T follicular helper cell (primary cell): ENCODE measurements around the gene COBL.
"Not testable (repeated sequence)": the region's sequence is repeated elsewhere in the genome, so short reads cannot be mapped to it uniquely, and the experiment has no call there.

Source experiments
- DNase-seq: peaks from one replicate; pipeline ENCODE4 v3.0.0-alpha.2; 2020; ENCODE audit warnings: low read depth

COBL gene

DNA sequence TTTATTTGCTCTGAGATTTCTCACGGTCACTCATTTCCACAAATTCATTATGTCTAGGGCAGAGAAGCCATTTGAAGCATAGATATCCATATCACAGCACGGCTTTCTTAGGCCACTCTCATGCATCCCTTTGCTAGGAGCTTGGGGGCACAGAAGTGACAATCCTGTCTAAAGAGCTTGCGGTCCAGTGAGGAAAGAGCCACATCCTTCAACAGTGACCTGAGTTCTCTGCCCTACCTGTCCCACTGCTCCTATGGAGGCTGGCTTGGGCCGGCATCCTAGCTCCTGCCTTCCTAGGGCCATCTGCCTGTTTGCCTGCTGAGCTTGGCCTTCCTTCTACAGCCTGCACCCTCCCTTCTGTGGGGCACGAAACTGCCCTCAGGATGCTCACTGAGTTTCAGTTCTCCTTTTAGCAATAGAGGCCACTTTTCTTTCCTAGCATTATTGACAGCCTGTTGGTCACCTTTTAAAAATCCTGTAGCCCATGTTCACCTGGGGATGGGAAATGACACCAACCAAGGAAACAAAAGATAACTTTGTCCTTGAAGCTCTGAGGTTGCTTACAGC lies 321.8 kb downstream of the COBL start:
- no peak for DNase-seq

DNA sequence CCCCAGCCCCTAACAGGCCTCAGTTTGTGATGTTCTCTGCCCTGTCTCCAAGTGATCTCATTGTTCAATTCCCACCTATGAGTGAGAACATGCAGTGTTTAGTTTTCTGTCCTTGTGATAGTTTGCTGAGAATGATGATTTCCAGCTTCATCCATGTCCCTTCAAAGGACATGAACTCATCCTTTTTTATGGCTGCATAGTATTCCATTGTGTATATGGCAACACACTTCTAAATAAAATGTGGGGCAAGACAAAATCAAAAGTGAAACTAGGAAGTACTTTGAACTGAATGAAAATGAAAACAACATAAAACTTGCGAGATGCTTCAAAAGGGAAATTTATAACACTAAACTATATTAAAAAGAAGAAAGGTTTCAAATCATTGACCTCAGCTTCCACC lies 326.4 kb downstream of the COBL start:
- not testable (repeated sequence) for DNase-seq

DNA sequence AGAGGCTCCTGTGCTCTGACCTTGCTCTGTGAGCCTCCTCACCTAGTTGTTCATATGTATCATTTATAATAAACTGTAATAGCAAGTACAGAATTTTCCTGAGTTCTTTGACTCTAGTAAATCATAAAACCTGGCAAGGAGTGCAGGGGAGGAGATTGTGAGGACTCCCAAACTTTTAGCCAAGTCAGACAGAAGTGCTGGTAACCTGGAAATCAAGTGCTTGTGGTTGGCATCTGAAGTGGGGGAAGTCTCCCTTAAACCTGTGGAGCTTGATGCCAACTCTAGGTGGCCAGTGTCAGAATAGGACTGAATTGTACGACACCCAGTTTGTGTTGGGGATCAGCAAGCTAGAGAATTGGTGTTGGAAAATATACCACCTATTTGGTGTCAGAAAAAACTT lies 327.6 kb downstream of the COBL start:
- no peak for DNase-seq

DNA sequence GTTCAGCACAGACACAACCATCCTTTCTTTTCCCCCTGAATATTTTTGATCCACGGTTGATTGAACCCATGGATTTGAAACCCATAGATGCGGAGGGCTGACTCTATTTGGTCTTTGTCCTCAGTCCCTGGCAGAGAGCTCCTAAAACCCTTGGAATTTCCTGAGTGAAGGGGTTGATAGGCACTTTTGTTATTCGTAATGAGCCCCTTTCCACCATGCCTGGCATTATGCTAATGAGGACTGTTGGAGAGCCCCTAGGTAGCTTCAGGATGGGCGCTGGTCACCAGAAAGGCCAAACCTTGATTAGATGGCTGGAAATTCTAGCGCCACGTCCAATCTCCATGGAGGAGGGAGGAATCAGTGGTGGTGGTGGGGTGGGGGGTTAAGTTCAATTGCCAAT lies 328.1 kb downstream of the COBL start:
- DNase-seq, result no peak

- DNase-seq, result no peak
Measured at GRCh38 chr7:50985096-50985495, 331.5 kb downstream of the COBL start.

DNA sequence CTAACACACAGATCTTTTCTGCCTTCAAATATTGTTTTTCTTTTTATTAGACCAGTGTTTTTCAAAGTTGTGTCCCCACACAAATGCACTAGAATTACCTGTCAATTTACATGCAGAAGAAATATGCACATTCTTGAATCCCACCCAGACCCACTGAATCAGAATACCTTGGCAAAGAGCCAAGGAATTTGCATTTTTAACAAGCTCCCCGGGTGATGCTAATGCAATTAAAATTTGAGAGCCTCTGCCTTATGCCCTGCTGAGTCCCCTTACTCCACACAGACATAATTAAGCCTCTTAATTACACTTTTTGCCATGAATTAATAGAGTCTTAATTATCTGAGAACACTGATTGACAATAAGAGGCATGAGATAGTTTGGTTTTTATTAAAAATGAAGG lies 332.8 kb downstream of the COBL start:
- DNase-seq, result no peak

- no peak for DNase-seq
Measured at GRCh38 chr7:50982626-50983025, 334.0 kb downstream of the COBL start.

GRCh38 chr7:50981743-50982142 lies 334.9 kb downstream of the COBL start:
- DNase-seq, result no peak

DNA sequence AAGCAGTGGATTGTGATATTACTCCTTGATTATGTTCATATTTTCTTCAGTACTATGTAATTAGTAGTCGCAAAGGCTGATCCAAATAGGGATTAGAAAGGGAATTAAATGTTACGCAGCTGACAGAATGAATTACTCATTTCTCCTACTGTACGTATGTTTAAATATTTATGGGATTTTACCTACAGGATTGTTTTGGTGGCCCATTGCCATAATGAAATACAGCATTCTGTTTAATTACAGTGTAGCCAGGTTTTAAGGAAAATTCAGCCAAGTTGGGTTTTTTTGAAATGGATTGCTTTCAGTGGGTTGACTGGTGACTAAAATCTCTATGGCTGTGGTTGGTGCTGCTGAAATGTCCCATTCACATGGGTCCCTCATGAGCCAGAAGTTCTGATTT lies 336.2 kb downstream of the COBL start:
- DNase-seq, result no peak

- DNase-seq, result no peak
Measured at GRCh38 chr7:50978633-50979215, 337.9 kb downstream of the COBL start.

GRCh38 chr7:50977421-50977820 lies 339.2 kb downstream of the COBL start:
- DNase-seq, result no peak

DNA sequence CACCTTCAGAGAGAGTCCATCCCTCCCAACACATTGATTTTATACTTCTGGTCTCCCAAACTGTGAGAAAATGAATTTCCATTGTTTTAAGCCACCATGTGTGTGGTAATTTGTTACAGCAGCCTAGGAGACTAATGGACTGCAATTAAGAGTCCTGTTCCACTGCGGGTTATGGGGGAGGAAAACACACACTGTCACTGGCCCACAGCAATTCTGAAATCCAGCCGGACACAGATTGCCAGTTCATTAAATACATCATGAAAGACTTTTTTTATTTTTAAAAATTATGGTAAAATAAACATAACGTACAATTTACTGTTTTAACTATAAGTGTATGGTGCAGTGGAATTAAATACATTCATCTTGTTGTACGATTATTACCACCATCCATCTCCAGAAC lies 340.5 kb downstream of the COBL start:
- DNase-seq, result no peak

GRCh38 chr7:50974240-50974639 lies 342.4 kb downstream of the COBL start:
- no peak for DNase-seq

- DNase-seq, result no peak
Measured at GRCh38 chr7:50973814-50974213, 342.8 kb downstream of the COBL start.

DNA sequence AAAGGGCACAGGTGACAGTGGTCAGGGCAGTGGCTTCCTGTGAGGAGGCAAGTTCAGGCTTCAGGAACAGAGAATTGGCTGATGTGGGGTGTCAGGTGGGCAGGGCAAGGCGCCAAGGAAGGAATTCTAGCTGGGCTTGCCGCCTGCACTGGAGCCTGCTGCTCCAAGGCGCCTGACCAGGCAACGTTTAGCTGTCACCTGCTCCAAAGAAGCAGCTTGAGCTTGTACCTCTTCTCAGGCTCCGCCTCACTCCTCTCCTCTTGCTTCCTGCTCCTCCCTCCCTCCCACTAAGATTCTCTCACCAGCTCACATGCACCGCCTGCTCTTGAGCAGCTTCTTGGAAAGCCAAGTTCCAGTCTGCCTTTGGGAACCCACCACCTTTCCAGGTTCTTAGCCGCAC lies 346.5 kb downstream of the COBL start:
- no peak for DNase-seq
